ENCODE data around the gene DMPK.

GRCh38 chr19:45769821-45770191, 12.5 kb downstream of the DMPK start:
- no peak for TF ChIP-seq CTCF (IDR thresholded peaks at IDR 0.05)
- no peak for TF ChIP-seq POLR2AphosphoS5 (IDR thresholded peaks at IDR 0.05; ENCODE audit: low read depth, low read length)
- no peak for TF ChIP-seq REST (IDR thresholded peaks at IDR 0.05; ENCODE audit: insufficient read depth in 1 of 2, low read depth in 2 of 2, low read length in 1 of 2)
